Measurements from ENCODE around the gene GAN. TPM values are rescaled to one million over a fixed set of nuclear protein-coding genes. Genes with fewer than 3 reads are reported as not detected.

GAN gene
- total and polyA plus RNA-seq, 9 of the 15 experiments (the other 6 are each of a cell fraction or from before 2014, with no cell fraction given): 0.83 to 15.1 (median 5.2) TPM

GRCh38 chr16:81403601-81404391, 89.0 kb downstream of the GAN start:
- H3K9me3 ChIP-seq (replicated peaks; ENCODE audit: control insufficient read depth, insufficient read depth, low read depth, low read length): no peaks in the 10 kb centered on the region
- H4K20me1 ChIP-seq (replicated peaks; ENCODE audit: control insufficient read depth, insufficient read depth, low read length): no peaks in the 10 kb centered on the region
- H3K4me2 ChIP-seq (ENCODE audit: insufficient read depth, low read length): peak overlapping the region; percentile 83
- H3K27ac ChIP-seq (ENCODE audit: extremely low read depth, low read depth, low read length): no peak overlapping the region
- DNase-seq (ENCODE audit: extremely low read depth in 1 of 4, low spot score in 3 of 4): peak; percentile 93 to 94 (median 94)
- peak overlapping the region; percentile 93 for H2AFZ ChIP-seq (ENCODE audit: low read depth, low read length)
- no peaks in the 10 kb centered on the region for H3K36me3 ChIP-seq (ENCODE audit: control insufficient read depth, insufficient read depth, low read length)
- H3K27me3 ChIP-seq (ENCODE audit: control insufficient read depth in 2 of 2, insufficient read depth in 2 of 2, low read length in 2 of 2): peaks cover 3 to 19% of the 10 kb centered on the region in 2 experiments; a peak in 4 of 5 replicates
- CTCF ChIA-PET (ENCODE audit: low intra/inter-chr PET ratio): interaction anchor here (0.7 to 2.4 kb wide), 9 partner anchors 135 to 334 kb away, joined by 3 to 18 read pairs (median 4); no protein-coding TSS in a partner anchor
- H3K4me3 ChIP-seq: peak overlapping the region; percentile 31
- ATAC-seq: peak; percentile 99
- peaks cover 6 to 9% of the 10 kb centered on the region in 2 experiments; a peak in 4 of 5 replicates for H3K4me1 ChIP-seq (replicated peaks in 1 of 2; ENCODE audit: control insufficient read depth in 2 of 2, insufficient read depth in 2 of 2, low read length in 2 of 2)
- intact Hi-C loops (cut with micrococcal nuclease): loop anchor here (1.0 to 10.0 kb wide), 7 partner anchors 92 to 471 kb away; no protein-coding TSS in a partner anchor
- POLR2A ChIA-PET: interaction anchor here (0.6 to 1.1 kb wide), 2 partner anchors 14 to 347 kb away, joined by 3 read pairs; no protein-coding TSS in a partner anchor
- no peaks in the 10 kb centered on the region for H3K9me1 ChIP-seq (ENCODE audit: control insufficient read depth, insufficient read depth, low read length)
- peak; percentile 88 for FAIRE-seq
- no TSS peak for BruUV-seq (replicated peaks)
- 12% methylated on average over 32 of the region's 37 CpGs for WGBS (ENCODE audit: insufficient coverage, low coverage, missing lambda C conversion rate)
- H3K79me2 ChIP-seq (ENCODE audit: control insufficient read depth, insufficient read depth, low read length): no peaks in the 10 kb centered on the region
- in situ Hi-C loops (cut with MboI): loop anchor here (5.0 kb wide), 1 partner anchor 324 kb away; no protein-coding TSS in a partner anchor
- H3K9ac ChIP-seq (ENCODE audit: insufficient read depth in 1 of 2, low read depth in 2 of 2, low read length in 2 of 2): peak overlapping the region; percentile 27 to 87; a peak in 3 of 4 replicates
- TF ChIP-seq SP2 (IDR thresholded peaks at IDR 0.05; ENCODE audit: extremely low read depth, low read depth, low read length, poor library complexity, severe bottlenecking): no peak
- no peak for TF ChIP-seq HNRNPUL1 (IDR thresholded peaks at IDR 0.05; ENCODE audit: low read length)
- TF ChIP-seq CBX5 (IDR thresholded peaks at IDR 0.05; ENCODE audit: borderline replicate concordance, low read depth): 0 out of 2 replicates have a peak, but pooled peaks have one; percentile 43
- no peak for TF ChIP-seq RAD51 (IDR thresholded peaks at IDR 0.05; ENCODE audit: borderline replicate concordance, low read depth)
- TF ChIP-seq ZNF668 (CRISPR knock-in tag; IDR thresholded peaks at IDR 0.05): no peak
- peak; percentile 74; the same call in 1 of the 2 replicates for TF ChIP-seq ZNF24 (IDR thresholded peaks at IDR 0.05)
- 0 out of 2 replicates have a peak, but pooled peaks have one; percentile 37 for TF ChIP-seq GTF2F1 (IDR thresholded peaks at IDR 0.05; ENCODE audit: low read depth, low read length)
- TF ChIP-seq XRCC4 (IDR thresholded peaks at IDR 0.05; ENCODE audit: extremely low read depth, insufficient read depth, insufficient read length): no peak
- no peak for TF ChIP-seq ZNF134 (CRISPR knock-in tag; conservative IDR thresholded peaks at IDR 0.05)
- no peak for TF ChIP-seq ZNF551 (CRISPR knock-in tag; IDR thresholded peaks at IDR 0.05)
- TF ChIP-seq SIN3B (IDR thresholded peaks at IDR 0.05; ENCODE audit: low read depth): peak; percentile 21; the same call in 1 of the 2 replicates
- TF ChIP-seq SUPT5H (IDR thresholded peaks at IDR 0.05): no peak
- no peak for TF ChIP-seq TCFL5 (CRISPR knock-in tag; conservative IDR thresholded peaks at IDR 0.05)
- no peak for TF ChIP-seq PBX2 (CRISPR knock-in tag; IDR thresholded peaks at IDR 0.05; ENCODE audit: low read depth)
- no peak for TF ChIP-seq PBX2 (tag; conservative IDR thresholded peaks at IDR 0.05; ENCODE audit: low read depth)
- no peak for TF ChIP-seq SMARCE1 (IDR thresholded peaks at IDR 0.05)
- no peak for TF ChIP-seq FOXA1 (IDR thresholded peaks at IDR 0.05; ENCODE audit: borderline replicate concordance)
- no peak for TF ChIP-seq CEBPB (tag; IDR thresholded peaks at IDR 0.05)
- peak; percentile 100 for TF ChIP-seq ARID2 (IDR thresholded peaks at IDR 0.05)
